Measurements from ENCODE around the gene TAC4. TPM values are rescaled to one million over a fixed set of nuclear protein-coding genes. Genes with fewer than 3 reads are reported as not detected.
A peak's percentile ranks its signal among the peaks of the same experiment; 100 is the strongest.

The TAC4 gene
- total and polyA plus RNA-seq, 2 donors (not counting 1 experiment from before 2014, with no cell fraction given) = not detected

- Histone ChIP-seq H2AFZ (ENCODE audit: insufficient read depth, low read depth, low read length, poor library complexity, severe bottlenecking) (no peak overlapping the region), H3K9ac (ENCODE audit: low read length) (no peak overlapping the region), H3K4me2 (replicated peaks; ENCODE audit: low read depth, low read length, poor library complexity, severe bottlenecking) (no peak overlapping the region), H3K4me1 (ENCODE audit: control insufficient read depth in 2 of 2, insufficient read depth in 2 of 2, low read length in 2 of 2) (no peaks in the 10 kb centered on the region), H3K27ac (ENCODE audit: low read length in 2 of 2) (no peak overlapping the region), H3K27me3 (replicated peaks in 1 of 4; ENCODE audit: control extremely low read depth in 1 of 4, control insufficient read depth in 3 of 4, insufficient read depth in 4 of 4, low read length in 3 of 4) (no peaks in the 10 kb centered on the region), H4K20me1 (ENCODE audit: control insufficient read depth, insufficient read depth, low read length, poor library complexity, severe bottlenecking) (no peaks in the 10 kb centered on the region), H3K36me3 (replicated peaks in 1 of 2; ENCODE audit: control extremely low read depth in 1 of 2, control insufficient read depth in 1 of 2, extremely low read depth in 1 of 2, insufficient read depth in 2 of 2, low read length in 1 of 2) (peaks cover 2 to 6% of the 10 kb centered on the region in 2 experiments), H3K79me2 (ENCODE audit: control insufficient read depth, insufficient read depth, low read length) (no peaks in the 10 kb centered on the region), H3K9me3 (ENCODE audit: control extremely low read depth in 1 of 3, control insufficient read depth in 2 of 3, insufficient read depth in 1 of 3, low read length in 2 of 3) (no peaks in the 10 kb centered on the region), H3K4me3 (ENCODE audit: control extremely low read depth in 1 of 5, extremely low read depth in 1 of 5, insufficient read depth in 1 of 5, low read depth in 2 of 5, low read length in 4 of 5) (no peak overlapping the region)
- POLR2A ChIA-PET = no interaction called here
- TF ChIP-seq EZH2 (IDR thresholded peaks at IDR 0.05; ENCODE audit: borderline replicate concordance, insufficient read depth, low read depth, low read length, poor library complexity, severe bottlenecking) (no peak), CTCF (IDR thresholded peaks at IDR 0.05) (no peak)
- CTCF ChIA-PET = no interaction called here
- ATAC-seq (ENCODE audit: low read depth) (no peak), DNase-seq (no peak)
- peaks cover 12% of the 10 kb centered on the region for H3K4me1 Mint-ChIP-seq
- no peaks in the 10 kb centered on the region for H3K27me3 Mint-ChIP-seq
- 88% methylated on average over 8 of the region's 16 CpGs for WGBS (ENCODE audit: insufficient coverage)
- intact Hi-C loops (cut with micrococcal nuclease) = no loop called here
- no peak overlapping the region for H3K4me3 Mint-ChIP-seq
- H3K9me3 Mint-ChIP-seq (ENCODE audit: insufficient read depth) = no peaks in the 10 kb centered on the region
- peak overlapping the region; percentile 1 for H3K27ac Mint-ChIP-seq
Observed at GRCh38 chr17:49836111-49837030, 11.5 kb downstream of the TAC4 start.

- WGBS (ENCODE audit: insufficient coverage) = 100% methylated on average over 7 of the region's 7 CpGs
- Mint-ChIP-seq H3K9me3 (ENCODE audit: insufficient read depth) (no peaks in the 10 kb centered on the region), H3K4me3 (no peak overlapping the region), H3K27ac (no peak overlapping the region), H3K27me3 (no peaks in the 10 kb centered on the region), H3K4me1 (peaks cover 12% of the 10 kb centered on the region)
- TF ChIP-seq EZH2 (IDR thresholded peaks at IDR 0.05; ENCODE audit: borderline replicate concordance, insufficient read depth, low read depth, low read length, poor library complexity, severe bottlenecking) (no peak), CTCF (IDR thresholded peaks at IDR 0.05) (no peak)
- no peak for DNase-seq
- H3K4me2 ChIP-seq (replicated peaks; ENCODE audit: low read depth, low read length, poor library complexity, severe bottlenecking) = no peak overlapping the region
- ChIA-PET CTCF (no interaction called here), POLR2A (no interaction called here)
- no peak overlapping the region for H3K4me3 ChIP-seq (ENCODE audit: control extremely low read depth in 1 of 5, extremely low read depth in 1 of 5, insufficient read depth in 1 of 5, low read depth in 2 of 5, low read length in 4 of 5)
- no peak overlapping the region for H2AFZ ChIP-seq (ENCODE audit: insufficient read depth, low read depth, low read length, poor library complexity, severe bottlenecking)
- no peak for ATAC-seq (ENCODE audit: low read depth)
- H3K27ac ChIP-seq (ENCODE audit: low read length in 2 of 2) = no peak overlapping the region
- H3K79me2 ChIP-seq (ENCODE audit: control insufficient read depth, insufficient read depth, low read length) = no peaks in the 10 kb centered on the region
- H3K27me3 ChIP-seq (replicated peaks in 1 of 4; ENCODE audit: control extremely low read depth in 1 of 4, control insufficient read depth in 3 of 4, insufficient read depth in 4 of 4, low read length in 3 of 4) = no peaks in the 10 kb centered on the region
- no peaks in the 10 kb centered on the region for H3K4me1 ChIP-seq (ENCODE audit: control insufficient read depth in 2 of 2, insufficient read depth in 2 of 2, low read length in 2 of 2)
- H4K20me1 ChIP-seq (ENCODE audit: control insufficient read depth, insufficient read depth, low read length, poor library complexity, severe bottlenecking) = no peaks in the 10 kb centered on the region
- intact Hi-C loops (cut with micrococcal nuclease) = no loop called here
- H3K9me3 ChIP-seq (ENCODE audit: control extremely low read depth in 1 of 3, control insufficient read depth in 2 of 3, insufficient read depth in 1 of 3, low read length in 2 of 3) = no peaks in the 10 kb centered on the region
- H3K36me3 ChIP-seq (replicated peaks in 1 of 2; ENCODE audit: control extremely low read depth in 1 of 2, control insufficient read depth in 1 of 2, extremely low read depth in 1 of 2, insufficient read depth in 2 of 2, low read length in 1 of 2) = peaks cover 2 to 8% of the 10 kb centered on the region in 2 experiments
- no peak overlapping the region for H3K9ac ChIP-seq (ENCODE audit: low read length)
Observed at GRCh38 chr17:49835472-49835871, 12.4 kb downstream of the TAC4 start.

Measured in B cell (primary cell).